GM21526 (cell line): ENCODE measurements around the gene LAMA2.

Source experiments
- ATAC-seq: cut with Tn5 transposase; IDR thresholded peaks from one replicate; pipeline ENCODE4 v1.9.1; 2021; ENCODE audit warnings: moderate library complexity; ENCODE audit not compliant: unreplicated experiment, low FRiP score

The LAMA2 gene

DNA sequence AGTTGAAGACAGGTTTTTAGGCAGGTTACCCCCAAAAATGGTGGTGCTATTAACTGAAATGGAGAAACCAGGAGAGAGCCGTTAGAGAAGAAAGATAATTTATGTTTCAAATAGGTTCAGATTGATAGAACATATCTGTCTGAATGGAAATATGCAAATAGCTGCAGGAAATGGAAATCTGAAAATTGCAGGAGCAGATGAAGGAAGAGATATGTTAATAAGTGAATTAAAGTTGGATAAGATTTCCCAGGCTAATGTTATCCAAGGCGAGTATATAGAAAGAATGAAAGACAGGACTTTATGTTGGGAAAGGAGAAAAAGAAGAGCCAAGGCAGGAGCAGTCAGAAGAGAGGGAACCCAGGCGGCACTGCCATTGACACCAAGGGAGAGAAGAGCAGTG, 461.4 kb downstream of the LAMA2 start:
- ATAC-seq, result no peak

DNA sequence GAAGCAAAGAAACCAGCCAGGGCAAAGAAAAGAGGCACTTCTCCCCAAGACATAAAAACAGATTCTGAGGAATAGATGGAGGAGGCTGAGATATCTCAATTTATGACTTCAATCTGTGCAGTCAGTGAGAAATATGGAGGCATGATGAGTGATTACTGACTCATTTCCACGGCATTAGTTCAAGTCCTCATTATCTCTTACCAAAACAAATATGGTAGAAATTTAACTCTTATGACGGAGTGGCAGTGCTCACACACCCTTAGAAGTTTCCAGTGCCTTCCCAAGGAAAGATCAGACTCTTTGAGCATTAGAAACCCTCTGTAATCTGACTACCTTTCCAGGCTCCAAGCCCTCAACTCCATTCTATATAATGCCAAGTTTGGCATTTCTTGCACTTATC, 463.0 kb downstream of the LAMA2 start:
- no peak for ATAC-seq

DNA sequence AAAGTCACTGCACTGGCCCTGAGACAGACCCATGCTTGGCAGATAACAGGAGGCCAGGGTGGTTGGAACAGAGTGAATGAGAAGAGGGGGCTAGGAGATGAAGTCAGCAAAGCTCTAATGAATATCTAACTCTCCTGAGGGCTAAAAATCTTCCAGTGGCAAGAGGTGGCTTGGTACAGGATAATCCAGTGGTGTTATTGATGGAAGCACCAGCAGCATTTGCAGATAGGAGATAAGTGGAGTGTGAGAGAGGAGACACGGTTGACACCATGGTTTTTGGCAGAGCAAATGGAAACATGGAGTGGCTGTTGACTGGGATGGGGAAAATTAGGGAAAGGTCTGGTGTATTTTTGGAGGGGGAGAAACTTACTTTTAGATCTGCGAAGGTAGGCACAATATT, 464.0 kb downstream of the LAMA2 start:
- ATAC-seq, result no peak

DNA sequence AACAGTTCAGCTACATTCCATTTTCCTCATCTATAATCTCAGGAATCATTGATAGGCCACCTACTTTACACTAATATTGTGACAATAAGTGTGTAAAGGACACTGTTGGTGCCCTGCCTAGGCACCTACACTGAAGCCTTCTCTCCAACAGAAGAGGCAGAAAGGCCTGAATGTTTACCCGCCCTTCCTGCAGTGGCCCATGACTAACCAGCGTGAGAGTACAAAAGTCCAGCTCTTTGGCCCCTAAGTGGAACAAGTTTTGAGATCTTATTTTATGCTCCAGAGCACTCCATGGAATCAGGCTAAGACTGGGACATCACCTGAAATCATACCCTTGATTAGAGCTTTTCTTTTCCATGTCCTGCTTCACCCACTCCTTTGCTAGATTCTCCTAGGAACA, 467.3 kb downstream of the LAMA2 start:
- no peak for ATAC-seq

DNA sequence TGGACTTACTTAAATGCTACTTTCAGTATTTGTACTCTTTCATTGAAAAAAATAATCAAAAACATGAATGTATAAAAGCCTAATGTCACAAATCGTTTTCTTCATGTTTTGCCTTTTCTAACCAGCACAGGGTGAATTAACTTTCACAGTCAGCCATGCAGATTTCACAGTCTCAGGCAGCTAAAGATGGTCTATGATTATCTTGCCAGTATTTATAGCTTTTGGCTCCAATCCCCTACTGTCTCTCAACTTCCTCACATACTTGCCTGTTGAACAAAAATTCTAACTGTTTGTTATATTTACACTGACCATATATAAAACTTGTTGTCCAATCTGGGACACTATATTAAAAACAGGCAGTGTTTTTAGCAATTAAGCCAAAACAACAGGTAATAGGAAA, 468.9 kb downstream of the LAMA2 start:
- ATAC-seq, result no peak

DNA sequence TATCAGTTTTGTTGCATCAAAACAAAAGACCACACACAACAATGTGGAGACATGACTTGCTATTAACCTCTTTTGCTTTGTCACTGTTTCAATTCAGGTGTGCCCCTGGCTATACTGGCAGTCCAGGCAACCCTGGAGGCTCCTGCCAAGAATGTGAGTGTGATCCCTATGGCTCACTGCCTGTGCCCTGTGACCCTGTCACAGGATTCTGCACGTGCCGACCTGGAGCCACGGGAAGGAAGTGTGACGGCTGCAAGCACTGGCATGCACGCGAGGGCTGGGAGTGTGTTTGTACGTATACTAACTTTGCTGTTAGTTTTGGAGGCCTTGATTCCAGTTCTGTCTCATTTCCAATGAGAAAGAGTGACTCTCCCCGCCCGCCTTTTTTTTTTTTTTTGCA, 470.1 kb downstream of the LAMA2 start:
- ATAC-seq, result no peak

DNA sequence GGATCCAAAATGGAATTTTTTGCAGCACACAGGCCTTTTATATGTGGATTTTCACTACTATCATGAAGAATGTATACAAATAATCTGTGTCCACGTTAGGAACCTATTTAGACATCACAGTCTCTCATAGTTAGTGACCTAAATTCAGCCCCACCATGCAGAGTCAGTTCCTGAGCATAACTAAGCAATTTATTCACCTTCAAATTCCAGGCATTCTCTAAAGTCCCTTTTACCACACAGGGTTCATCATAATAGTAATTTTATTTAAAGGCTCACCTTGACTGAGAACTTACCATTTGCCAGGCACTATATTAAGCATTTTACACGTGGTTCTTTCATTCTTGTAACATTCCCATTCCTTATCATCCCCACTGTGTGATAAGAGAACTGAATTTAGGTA, 473.2 kb downstream of the LAMA2 start:
- no peak for ATAC-seq

DNA sequence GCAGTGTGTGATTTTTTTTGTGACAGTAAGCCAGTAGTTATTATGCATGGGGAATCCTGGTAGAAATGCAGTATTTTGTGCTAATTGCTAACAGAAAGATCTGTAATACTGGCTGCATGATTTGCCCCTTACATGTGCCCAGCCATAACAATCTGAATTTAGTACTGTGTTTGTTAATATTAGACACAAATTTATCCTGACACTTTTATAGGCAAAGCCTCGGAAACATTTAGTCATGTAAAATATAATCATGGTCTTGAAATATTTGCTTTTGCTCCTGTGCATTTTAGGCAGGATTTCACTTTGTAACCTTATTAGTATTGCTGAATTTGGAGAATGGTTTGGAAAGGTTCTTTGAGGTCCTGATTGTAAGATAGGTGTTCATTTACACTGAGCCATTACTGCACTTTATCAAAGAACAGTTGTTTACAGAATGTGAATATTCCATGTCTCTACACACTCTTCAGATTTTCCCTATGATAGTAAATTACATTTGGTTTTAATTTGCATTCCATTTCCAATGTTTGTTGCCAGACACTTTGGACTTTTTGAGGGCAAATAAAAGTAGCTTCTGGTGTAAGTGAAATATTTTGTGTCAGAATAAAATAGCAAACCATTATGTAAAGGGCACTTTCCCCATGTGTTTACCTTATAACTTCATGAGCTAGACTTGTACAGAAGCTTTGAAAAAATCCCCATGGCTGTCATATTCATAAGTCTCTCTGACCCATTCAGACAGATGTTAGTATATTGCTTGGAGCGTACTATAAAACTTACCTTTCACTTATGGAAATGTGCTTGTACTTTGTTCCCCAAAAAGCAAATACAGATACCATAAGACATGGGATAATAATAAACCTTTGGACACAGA, 477.1 kb downstream of the LAMA2 start:
- no peak for ATAC-seq

DNA sequence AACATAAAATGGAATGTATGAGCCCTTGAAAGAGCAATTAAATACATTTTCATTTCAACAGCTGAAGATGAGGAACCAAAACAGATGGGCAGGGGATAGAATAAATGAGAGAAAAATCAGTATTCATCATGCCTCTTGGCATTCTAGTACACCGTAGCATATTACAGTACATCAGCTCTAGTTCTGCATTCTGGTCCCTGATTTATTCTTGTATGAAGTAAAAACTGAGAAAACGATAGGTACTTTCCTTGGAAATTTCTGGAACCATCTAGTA, 477.7 kb downstream of the LAMA2 start:
- no peak for ATAC-seq

DNA sequence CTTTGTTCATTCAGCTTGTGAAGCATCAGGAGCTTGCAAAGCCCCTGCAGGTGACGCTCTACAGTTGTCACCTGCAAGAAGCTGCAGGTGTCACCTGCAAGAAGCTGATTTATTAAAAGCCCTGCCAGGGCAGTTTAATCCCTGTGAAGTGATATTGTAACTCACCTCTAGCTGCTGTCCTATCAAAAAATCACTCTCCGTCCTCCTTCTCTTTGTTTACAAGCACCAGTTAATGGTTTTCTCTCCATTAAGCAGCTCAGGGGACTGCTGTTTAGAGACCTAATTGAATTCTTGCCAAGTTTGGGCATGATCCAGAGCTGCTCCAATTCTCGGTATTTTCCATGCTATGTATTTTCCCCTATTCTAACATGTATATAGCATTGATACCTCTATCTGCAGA, 481.1 kb downstream of the LAMA2 start:
- no peak for ATAC-seq

DNA sequence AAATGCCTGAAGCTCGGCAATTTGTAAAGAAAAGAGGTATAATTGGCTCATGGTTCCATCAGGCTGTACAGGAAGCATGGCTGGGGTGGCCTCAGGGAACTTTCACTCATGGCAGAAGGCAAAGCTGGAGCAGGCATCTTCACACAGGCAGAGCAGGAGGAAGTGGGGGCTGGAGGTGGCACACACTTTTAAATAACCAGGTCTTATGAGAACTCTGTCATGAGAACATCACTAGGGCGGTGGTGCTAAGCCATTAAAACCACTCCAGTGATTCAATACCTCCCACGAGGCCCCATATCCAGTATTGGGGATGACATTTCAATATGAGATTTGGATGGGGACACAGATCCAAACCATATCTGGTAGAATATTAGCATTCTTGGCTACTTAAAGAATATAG, 481.8 kb downstream of the LAMA2 start:
- no peak for ATAC-seq

DNA sequence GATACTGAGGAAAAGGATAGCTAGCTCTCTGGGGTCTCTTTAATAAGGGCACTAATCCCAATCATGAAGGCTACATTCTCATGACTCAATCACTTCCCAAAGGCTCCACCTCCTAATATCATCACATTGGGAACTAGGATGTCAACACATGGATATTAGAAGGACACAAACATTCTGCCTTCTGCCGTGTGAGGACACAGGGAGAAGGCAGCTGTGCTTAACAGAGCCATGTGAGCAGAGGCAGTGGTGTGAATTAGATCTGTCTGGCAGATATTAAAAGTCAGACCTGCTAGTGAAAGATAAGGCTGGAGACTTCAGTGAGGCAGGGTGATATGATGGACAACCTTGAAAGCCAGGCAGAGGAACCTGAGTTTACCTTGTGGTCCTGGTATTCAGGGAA, 485.1 kb downstream of the LAMA2 start:
- no peak for ATAC-seq

DNA sequence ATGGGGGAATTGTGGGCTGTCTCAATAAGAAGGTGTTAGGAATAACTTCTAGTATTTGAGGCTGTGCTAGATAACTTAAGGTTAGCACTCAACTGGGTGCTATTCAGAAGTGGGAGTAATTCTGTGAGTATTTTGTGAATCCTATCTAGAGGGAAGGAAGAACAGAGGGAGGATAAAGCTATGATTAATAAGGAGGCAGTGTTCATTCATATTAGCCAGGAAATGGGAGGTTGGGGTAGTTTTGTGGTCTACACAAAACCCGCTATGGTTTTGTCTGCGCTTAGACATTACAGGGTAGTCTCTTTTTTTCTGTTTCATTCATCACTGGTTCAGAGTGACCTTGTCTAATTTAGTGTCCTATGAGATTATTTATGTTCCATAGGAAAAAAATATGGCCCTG, 486.0 kb downstream of the LAMA2 start:
- no peak for ATAC-seq

DNA sequence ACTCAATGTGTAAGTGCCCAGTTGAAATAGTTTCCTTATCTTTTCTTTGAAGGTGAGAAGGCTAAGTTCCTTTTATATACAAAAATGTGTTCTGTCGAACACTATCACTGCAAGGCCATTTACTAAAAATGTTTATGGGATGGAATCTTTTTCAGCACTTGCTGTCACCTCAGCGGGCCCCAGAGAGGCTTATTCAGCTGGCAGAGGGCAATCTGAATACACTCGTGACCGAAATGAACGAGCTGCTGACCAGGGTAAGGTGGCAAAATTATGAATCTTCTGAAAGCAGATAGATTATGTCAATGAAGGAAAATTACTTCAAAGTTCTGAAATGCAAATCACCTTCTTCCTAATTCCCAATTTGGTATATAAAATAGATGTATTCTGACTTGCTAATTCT, 486.8 kb downstream of the LAMA2 start:
- no peak for ATAC-seq

DNA sequence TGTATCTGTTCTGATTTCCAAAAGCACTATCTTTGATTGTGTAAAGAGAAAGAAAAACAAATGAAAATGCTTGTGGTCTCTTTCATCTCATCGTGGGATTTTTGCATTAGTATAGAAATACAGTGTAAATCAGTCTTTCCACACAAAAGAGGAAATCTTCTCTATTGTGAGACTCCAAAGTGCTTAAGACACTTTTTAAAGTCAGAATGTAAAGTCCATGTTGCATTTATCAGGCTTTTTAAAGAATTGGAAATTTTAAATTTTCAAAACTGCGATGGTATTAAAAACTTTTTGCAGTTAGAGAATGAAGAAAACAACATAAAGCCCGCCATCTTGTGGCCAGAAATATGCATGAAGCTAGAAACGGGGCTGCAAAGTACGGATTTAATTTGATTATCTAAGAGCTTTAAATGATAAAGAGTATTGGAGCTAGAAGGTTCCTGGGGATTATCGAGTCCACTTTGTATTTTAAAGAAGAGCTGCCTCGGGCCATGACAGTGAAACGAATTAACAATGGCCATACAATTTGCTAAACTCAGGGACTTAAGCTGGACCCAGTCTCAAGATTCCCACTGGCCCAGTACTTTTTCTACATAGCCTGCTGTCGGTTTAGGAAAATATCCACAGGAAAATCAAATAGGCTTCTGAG, 487.5 kb downstream of the LAMA2 start:
- ATAC-seq, result peak; percentile 47

DNA sequence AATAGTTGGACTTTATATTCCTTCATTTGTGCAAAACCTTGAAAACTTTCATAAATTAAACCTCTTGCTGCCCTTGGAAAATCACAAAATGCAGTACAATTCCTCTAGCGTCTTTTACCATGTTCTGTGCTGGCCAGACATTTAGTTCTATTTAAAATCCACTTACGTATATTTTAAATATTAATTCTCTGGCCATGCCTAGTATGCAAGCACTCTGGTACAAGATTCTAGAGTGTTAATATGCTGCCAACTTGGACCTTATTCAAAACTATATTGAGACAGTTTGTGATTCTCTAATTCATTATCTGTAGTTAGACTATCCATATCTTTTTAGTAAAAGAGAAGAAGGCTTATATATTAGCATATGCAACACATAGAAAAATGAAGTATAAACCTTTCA, 498.9 kb downstream of the LAMA2 start:
- no peak for ATAC-seq

DNA sequence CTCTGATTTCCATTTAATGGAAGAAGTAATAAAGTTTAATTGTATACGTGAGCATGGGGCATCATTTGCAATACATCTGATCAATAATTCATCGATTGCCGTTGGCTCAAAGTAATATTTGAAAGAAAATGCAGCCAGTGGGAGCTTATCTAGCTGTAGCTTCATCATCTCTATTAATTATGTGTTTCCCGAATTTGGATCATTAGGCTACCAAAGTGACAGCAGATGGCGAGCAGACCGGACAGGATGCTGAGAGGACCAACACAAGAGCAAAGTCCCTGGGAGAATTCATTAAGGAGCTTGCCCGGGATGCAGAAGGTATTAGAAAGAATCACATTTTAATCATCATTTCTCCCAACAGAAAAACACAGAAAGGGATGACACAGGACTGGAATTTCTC, 500.0 kb downstream of the LAMA2 start:
- no peak for ATAC-seq

DNA sequence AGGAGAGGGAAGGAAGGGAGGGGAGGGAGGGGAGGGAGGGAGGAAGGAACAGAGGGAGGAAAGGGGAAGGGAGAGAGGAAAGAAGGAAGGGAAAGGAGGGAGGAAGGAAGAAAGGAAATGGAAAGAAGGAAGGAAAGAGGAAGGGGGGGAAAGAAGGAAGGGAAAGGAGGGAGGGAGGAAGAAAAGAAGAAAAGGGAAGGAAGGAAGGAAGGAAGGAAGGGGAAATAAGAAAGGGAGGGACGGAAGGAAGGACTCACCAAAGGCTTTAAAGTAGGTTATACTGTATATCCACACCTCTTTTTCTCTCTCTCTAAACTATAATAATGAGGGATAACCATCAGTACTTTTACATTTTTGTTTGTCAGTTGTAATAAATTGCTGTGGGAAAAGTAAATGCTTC, 502.2 kb downstream of the LAMA2 start:
- no peak for ATAC-seq

DNA sequence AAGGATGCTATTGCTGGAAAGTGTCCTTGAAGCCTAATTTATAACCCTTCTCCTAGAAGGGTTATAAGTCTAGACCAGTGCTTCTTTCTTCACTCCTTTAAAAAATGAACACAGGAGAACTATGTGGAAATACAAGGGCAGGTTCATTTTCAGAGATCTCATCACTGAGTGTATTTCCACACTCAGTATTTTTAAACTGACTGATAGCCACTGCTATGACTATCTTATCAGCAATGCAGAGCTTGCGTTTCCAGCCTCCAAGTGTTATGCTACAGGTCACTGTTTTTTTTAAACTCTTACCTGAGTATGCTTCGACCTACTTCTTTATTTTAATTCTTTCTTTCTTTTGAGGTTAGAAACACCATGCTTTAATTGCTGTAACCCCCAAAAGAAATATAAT, 508.0 kb downstream of the LAMA2 start:
- ATAC-seq, result no peak

DNA sequence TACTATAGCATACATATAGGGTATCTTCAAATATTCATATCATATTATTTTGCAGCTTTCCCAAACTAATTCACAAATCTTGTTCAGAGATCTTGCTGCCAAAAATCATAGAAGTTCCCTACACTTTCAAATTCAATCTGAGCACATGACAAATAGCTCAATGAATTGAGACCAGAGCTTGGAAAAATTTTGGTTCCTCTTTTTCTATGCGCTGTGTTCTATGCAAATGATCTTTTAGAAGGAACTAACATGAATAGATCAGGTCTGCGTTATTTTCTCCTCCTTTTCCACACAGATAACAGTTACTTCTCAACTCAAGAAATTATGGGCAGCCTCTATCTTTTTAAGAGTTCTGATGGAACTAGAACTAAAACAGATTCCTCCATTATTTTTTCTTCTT, 510.7 kb downstream of the LAMA2 start:
- ATAC-seq, result peak; percentile 66

DNA sequence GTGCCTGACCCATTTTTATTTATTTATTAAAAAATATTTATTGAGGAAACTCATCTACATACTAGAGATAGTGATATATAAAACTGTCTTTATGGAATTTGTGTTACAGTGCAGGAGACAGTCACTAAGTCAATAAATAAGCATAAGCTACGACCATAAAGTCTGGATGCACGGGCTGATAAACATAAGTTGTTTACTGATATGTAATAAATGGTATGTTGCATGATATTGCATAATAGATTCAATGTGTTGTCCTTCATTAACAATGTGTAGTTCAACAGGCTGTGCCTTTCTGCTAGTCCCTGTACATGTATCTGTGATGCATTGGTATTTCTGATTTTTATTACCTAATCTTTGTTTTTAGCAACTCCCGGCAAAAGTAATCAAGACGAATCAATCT, 515.8 kb downstream of the LAMA2 start:
- no peak for ATAC-seq

DNA sequence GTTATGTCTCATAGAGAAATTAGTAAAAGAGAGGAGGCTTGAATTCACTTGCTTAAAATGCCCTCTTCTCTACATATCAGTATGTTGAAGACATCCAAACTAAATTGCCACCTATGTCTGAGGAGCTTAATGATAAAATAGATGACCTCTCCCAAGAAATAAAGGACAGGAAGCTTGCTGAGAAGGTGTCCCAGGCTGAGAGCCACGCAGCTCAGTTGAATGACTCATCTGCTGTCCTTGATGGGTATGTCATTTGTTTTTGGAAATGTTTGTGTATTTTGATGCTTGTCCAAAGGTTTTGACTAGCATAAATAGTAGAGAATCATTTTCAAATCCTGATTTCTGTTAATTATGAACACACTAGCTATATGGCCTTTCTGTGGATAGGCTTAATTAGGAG, 519.3 kb downstream of the LAMA2 start:
- no peak for ATAC-seq

DNA sequence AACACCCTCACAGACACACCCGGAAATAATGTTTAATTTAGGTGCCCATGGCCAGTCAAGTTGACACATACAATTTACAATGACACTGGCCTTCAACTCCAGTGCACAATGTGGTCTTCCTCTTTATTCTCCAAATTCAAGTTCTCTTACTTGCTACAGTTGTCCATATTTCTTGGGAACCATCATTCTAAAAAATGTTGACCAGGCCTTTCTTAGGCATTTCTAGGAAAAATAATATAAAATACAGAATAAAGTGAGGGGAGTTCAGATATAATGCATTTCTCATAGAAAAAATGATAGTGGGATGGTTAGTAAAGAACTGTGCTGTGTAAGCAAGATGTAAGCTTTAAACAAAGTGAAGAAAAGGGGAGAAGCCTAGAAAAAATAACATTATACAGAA, 528.2 kb downstream of the LAMA2 start:
- no peak for ATAC-seq
